Activated T-helper 2 cell treated with anti-CD3 and anti-CD28 coated beads, Interferon-gamma antibody, Interleukin-2, Interleukin-4, amounts not matched to agents 10 μg/mL and 5 μg/mL and 100 μg/mL, durations not matched to agents 14 hours and 24 hours and 36 hours (primary cell): Measurements from ENCODE around the gene ZBTB12. TPM values are rescaled to one million over a fixed set of nuclear protein-coding genes. Genes with fewer than 3 reads are reported as not detected.
"Not testable (repeated sequence)": the region's sequence is repeated elsewhere in the genome, so short reads cannot be mapped to it uniquely, and the experiment has no call there.

Source experiments
- DNase-seq: peaks from one replicate; pipeline ENCODE4 v3.0.0; 2021; ENCODE audit warnings: low spot score
- H3K27ac Mint-ChIP-seq: one replicate; pipeline ENCODE4 v1.8.0; 2021; ENCODE audit warnings: mixed read lengths
- H3K27me3 Mint-ChIP-seq: one replicate; pipeline ENCODE4 v1.8.0; 2021; ENCODE audit warnings: low read depth, mixed read lengths
- H3K36me3 Mint-ChIP-seq: one replicate; pipeline ENCODE4 v1.8.0; 2021; ENCODE audit warnings: low read depth, mixed read lengths
- H3K4me1 Mint-ChIP-seq: one replicate; pipeline ENCODE4 v1.8.0; 2021; ENCODE audit warnings: low read depth, mixed read lengths
- H3K4me3 Mint-ChIP-seq: one replicate; pipeline ENCODE4 v1.8.0; 2021; ENCODE audit warnings: low read depth, mild to moderate bottlenecking, moderate library complexity, mixed read lengths
- H3K9me3 Mint-ChIP-seq: one replicate; pipeline ENCODE4 v1.8.0; 2021; ENCODE audit warnings: mixed read lengths
- intact Hi-C: fragments of 100-400 bp; cut with micrococcal nuclease; formaldehyde crosslinking; loops from one replicate; pipeline ENCODE4 v1.15.1; 2023
- total RNA-seq: library from RNA; stranded (reverse); gene quantifications from 2 replicates; pipeline ENCODE4 v1.2.3, GENCODE V29; 2022

Gene ZBTB12
- total RNA-seq, 1 donor from 2014 or later: 4.9 TPM

GRCh38 chr6:31935021-31935420, 33.1 kb upstream of the ZBTB12 start:
- no peak for DNase-seq
- no peaks in the 10 kb centered on the region for H3K9me3 Mint-ChIP-seq
- H3K27me3 Mint-ChIP-seq: no peaks in the 10 kb centered on the region
- H3K27ac Mint-ChIP-seq: no peak overlapping the region
- H3K36me3 Mint-ChIP-seq: no peaks in the 10 kb centered on the region
- no peak overlapping the region for H3K4me3 Mint-ChIP-seq
- H3K4me1 Mint-ChIP-seq: no peaks in the 10 kb centered on the region
- intact Hi-C loops: no loop called here

- H3K36me3 Mint-ChIP-seq: no peaks in the 10 kb centered on the region
- H3K4me1 Mint-ChIP-seq: no peaks in the 10 kb centered on the region
- H3K27ac Mint-ChIP-seq: no peak overlapping the region
- no peak overlapping the region for H3K4me3 Mint-ChIP-seq
- H3K9me3 Mint-ChIP-seq: no peaks in the 10 kb centered on the region
- H3K27me3 Mint-ChIP-seq: no peaks in the 10 kb centered on the region
- no peak for DNase-seq
- intact Hi-C loops: no loop called here
These were observed 31.7 kb upstream of the ZBTB12 start for GRCh38 chr6:31933537-31933936.

DNA sequence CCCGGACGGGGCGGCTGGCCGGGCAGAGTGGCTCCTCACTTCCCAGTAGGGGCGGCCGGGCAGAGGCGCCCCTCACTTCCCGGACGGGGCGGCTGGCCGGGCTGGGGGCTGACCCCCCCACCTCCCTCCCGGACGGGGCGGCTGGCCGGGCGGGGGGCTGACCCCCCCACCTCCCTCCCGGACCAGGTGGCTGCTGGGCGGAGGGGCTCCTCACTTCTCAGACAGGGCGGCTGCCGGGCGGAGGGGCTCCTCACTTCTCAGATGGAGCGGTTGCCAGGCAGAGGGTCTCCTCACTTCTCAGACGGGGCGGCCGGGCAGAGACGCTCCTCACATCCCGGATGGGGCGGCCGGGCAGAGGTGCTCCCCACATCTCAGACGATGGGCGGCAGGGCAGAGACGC, 30.3 kb upstream of the ZBTB12 start:
- H3K27me3 Mint-ChIP-seq, H3K4me3 Mint-ChIP-seq, DNase-seq, H3K9me3 Mint-ChIP-seq, intact Hi-C loops, H3K27ac Mint-ChIP-seq, H3K36me3 Mint-ChIP-seq, H3K4me1 Mint-ChIP-seq: not testable (repeated sequence)

- Mint-ChIP-seq H3K27me3 (peaks cover 3% of the 10 kb centered on the region), H3K4me3 (no peak overlapping the region), H3K4me1 (no peaks in the 10 kb centered on the region), H3K9me3 (no peaks in the 10 kb centered on the region), H3K27ac (no peak overlapping the region), H3K36me3 (no peaks in the 10 kb centered on the region)
- DNase-seq: no peak
- intact Hi-C loops: no loop called here
These were observed 29.1 kb upstream of the ZBTB12 start for GRCh38 chr6:31930962-31931361.

GRCh38 chr6:31928672-31928939, 26.7 kb upstream of the ZBTB12 start:
- no peak for DNase-seq
- Mint-ChIP-seq H3K4me3 (no peak overlapping the region), H3K4me1 (no peaks in the 10 kb centered on the region), H3K36me3 (no peaks in the 10 kb centered on the region), H3K9me3 (no peaks in the 10 kb centered on the region), H3K27ac (no peak overlapping the region), H3K27me3 (peaks cover 3% of the 10 kb centered on the region)
- intact Hi-C loops: no loop called here

- Mint-ChIP-seq H3K36me3 (no peaks in the 10 kb centered on the region), H3K27me3 (peaks cover 3% of the 10 kb centered on the region), H3K9me3 (no peaks in the 10 kb centered on the region), H3K4me3 (no peak overlapping the region), H3K27ac (no peak overlapping the region), H3K4me1 (no peaks in the 10 kb centered on the region)
- DNase-seq: no peak
- intact Hi-C loops: no loop called here
These were observed 26.2 kb upstream of the ZBTB12 start for GRCh38 chr6:31927863-31928671.

- Mint-ChIP-seq H3K27ac (no peak within 1 kb of the TSS), H3K36me3 (no peaks in the 10 kb centered on the region), H3K4me3 (no peak within 1 kb of the TSS), H3K9me3 (no peaks in the 10 kb centered on the region), H3K4me1 (no peaks in the 10 kb centered on the region), H3K27me3 (peaks cover 3% of the 10 kb centered on the region)
- intact Hi-C loops: no loop called here
- DNase-seq: no peak
These were observed 25.5 kb upstream of the ZBTB12 start, which contains the start of gene C2 for GRCh38 chr6:31927242-31927862. C2 (plus strand) TSS chr6:31927717; CDS start chr6:31927753, 36 bp downstream.

DNA sequence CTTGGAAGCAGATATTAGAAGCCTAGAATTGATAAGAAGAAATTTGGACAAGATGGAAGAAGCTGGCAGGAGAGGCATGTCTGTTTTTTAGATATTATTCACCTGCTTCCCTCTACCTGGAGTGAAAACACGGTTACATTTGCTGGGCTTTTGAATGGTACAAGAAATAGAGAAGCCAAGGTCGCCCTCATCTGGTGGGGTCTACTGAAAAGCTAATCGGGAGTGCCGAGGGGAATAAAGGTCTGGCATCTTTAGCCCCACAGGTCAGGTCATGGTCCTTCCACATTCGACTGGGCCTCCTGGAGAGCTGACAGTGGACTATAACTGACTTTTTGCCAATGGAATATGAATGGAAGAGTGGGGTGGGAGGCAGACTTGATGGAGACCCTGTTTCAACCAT, 21.1 kb upstream of the ZBTB12 start:
- Mint-ChIP-seq H3K9me3 (no peaks in the 10 kb centered on the region), H3K4me3 (no peak overlapping the region), H3K27me3 (peaks cover 2% of the 10 kb centered on the region), H3K27ac (no peak overlapping the region), H3K36me3 (no peaks in the 10 kb centered on the region), H3K4me1 (no peaks in the 10 kb centered on the region)
- no peak for DNase-seq
- intact Hi-C loops: no loop called here

DNA sequence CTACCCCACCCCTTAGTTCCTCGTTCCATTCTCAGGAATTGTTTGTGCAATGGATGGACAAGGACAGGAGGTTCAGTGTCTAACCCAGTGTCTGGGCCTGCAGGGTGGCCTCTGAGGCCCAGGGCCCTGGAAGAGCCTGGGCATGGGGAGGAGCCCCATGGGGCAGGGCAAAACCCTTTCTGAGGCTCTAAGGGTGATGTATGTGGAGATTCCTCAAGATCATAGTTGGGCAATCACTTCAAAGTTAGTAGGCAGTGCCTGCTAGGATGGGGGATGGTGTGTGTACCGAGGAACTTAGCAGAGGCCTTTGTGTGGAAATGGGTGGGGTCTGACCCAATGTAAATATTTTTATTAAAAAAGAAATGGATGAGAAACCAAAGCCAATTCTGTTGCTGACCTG, 18.9 kb upstream of the ZBTB12 start:
- Mint-ChIP-seq H3K27ac (no peak overlapping the region), H3K4me1 (no peaks in the 10 kb centered on the region)

DNA sequence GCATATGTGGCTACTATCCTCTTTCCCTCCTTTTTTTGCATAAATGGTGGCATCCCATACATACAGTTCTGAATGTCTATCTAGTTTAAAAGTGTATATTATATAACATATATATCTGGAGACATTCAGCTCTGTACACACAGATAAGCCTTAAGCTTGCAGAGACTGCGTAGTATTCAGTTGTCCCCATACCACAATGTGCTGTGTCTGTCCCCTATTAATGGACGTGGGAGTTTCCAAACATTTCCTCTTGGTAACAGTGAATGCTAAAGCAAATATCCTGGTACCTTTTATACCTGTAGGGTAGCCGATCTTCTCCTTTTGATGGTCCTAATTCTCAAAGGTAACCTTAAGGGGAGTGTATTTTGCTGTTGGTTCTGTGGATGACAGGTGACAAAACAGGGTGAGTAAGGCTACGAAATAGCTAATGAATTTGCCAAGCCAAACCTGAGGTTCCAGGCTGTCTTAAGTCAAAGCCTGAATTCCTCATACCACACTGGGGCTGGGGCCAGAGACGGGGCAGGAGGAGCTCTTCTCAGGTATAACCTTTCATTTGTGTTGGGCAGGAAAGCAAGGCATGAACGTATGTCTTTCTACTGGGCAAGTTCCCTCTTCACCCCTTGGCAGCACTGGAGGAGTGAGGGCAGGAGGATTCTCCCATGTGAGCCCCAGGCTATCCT, 17.9 kb upstream of the ZBTB12 start:
- Mint-ChIP-seq H3K27ac (no peak overlapping the region), H3K27me3 (no peaks in the 10 kb centered on the region), H3K36me3 (no peaks in the 10 kb centered on the region), H3K9me3 (no peaks in the 10 kb centered on the region), H3K4me1 (no peaks in the 10 kb centered on the region), H3K4me3 (no peak overlapping the region)
- DNase-seq: no peak
- intact Hi-C loops: no loop called here

More for the DNA sequence above, 18.9 kb upstream of the ZBTB12 start:
- Mint-ChIP-seq H3K36me3 (no peaks in the 10 kb centered on the region), H3K9me3 (no peaks in the 10 kb centered on the region), H3K27me3 (no peaks in the 10 kb centered on the region), H3K4me3 (no peak overlapping the region)
- intact Hi-C loops: no loop called here
- DNase-seq: no peak

GRCh38 chr6:31918069-31918720, 16.3 kb upstream of the ZBTB12 start:
- no peak overlapping the region for H3K4me3 Mint-ChIP-seq
- no peaks in the 10 kb centered on the region for H3K36me3 Mint-ChIP-seq
- H3K9me3 Mint-ChIP-seq: no peaks in the 10 kb centered on the region
- no peaks in the 10 kb centered on the region for H3K27me3 Mint-ChIP-seq
- intact Hi-C loops: no loop called here
- no peaks in the 10 kb centered on the region for H3K4me1 Mint-ChIP-seq
- no peak for DNase-seq
- no peak overlapping the region for H3K27ac Mint-ChIP-seq

GRCh38 chr6:31915756-31916155, 13.9 kb upstream of the ZBTB12 start:
- Mint-ChIP-seq H3K36me3 (no peaks in the 10 kb centered on the region), H3K4me3 (no peak overlapping the region), H3K27ac (no peak overlapping the region), H3K4me1 (peaks cover 2% of the 10 kb centered on the region), H3K27me3 (no peaks in the 10 kb centered on the region), H3K9me3 (no peaks in the 10 kb centered on the region)
- no peak for DNase-seq
- intact Hi-C loops: no loop called here

DNA sequence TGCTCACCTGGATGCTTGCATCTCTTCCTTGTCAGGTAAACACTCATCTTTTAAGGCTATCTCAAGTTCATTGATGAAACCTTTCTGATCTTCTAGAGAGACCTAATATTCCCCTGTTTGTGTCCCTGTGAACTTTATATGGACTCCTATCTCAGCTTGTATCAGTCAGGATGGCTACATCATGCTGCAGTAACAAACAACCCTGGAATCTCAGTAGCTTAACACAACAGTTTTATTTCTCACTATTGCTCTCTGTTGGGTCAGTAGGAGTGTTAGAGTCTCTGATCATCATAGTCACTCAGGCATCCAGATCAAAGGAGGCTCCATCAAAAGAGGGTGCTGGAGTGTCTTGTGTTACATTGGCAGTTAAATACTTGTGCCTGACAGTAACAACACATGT, 13.5 kb upstream of the ZBTB12 start:
- Mint-ChIP-seq H3K9me3 (no peaks in the 10 kb centered on the region), H3K27me3 (no peaks in the 10 kb centered on the region), H3K36me3 (no peaks in the 10 kb centered on the region), H3K4me3 (no peak overlapping the region), H3K4me1 (peaks cover 3% of the 10 kb centered on the region), H3K27ac (no peak overlapping the region)
- intact Hi-C loops: no loop called here
- no peak for DNase-seq
